Measurements from ENCODE around the gene VPS26A.

DNA sequence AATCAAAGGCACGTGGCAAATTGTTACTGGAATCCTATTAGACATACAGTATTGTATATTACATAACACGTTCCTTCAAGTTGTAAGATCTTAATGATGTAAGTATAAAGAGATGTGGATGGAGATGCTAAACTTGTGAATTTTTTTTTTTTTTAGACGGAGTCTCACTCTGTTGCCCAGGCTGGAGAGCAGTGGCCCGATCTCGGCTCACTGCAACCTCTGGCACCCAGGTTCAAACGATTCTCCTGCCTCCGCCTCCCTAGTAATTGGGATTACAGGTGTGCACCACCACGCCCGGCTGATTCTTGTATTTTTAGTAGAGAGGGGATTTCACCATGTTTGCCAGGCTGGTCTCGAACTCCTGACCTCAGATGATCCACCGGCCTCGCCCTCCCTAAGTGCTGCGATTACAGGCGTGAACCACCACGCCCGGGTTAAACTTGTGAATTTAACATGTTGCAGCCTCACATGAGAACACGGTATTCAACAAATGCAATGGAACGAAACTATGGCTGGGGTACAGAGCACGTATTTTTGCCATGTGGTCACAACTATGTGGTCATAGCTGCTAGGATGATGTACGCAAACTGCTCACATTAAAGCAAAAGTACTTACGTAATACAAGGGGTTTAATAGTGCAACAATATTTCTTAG lies 55.2 kb downstream of the VPS26A start:
- TF ChIP-seq, protein P1, sequence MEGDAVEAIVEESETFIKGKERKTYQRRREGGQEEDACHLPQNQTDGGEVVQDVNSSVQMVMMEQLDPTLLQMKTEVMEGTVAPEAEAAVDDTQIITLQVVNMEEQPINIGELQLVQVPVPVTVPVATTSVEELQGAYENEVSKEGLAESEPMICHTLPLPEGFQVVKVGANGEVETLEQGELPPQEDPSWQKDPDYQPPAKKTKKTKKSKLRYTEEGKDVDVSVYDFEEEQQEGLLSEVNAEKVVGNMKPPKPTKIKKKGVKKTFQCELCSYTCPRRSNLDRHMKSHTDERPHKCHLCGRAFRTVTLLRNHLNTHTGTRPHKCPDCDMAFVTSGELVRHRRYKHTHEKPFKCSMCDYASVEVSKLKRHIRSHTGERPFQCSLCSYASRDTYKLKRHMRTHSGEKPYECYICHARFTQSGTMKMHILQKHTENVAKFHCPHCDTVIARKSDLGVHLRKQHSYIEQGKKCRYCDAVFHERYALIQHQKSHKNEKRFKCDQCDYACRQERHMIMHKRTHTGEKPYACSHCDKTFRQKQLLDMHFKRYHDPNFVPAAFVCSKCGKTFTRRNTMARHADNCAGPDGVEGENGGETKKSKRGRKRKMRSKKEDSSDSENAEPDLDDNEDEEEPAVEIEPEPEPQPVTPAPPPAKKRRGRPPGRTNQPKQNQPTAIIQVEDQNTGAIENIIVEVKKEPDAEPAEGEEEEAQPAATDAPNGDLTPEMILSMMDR (IDR thresholded peaks at IDR 0.05; ENCODE audit: poor library complexity): no peak
- TF ChIP-seq EZH2phosphoT487 (IDR thresholded peaks at IDR 0.05; ENCODE audit: low read depth, severe bottlenecking, unreplicated experiment) (no peak), EZH2 (IDR thresholded peaks at IDR 0.05; ENCODE audit: borderline replicate concordance) (no peak)

Data from hepatocyte (in vitro differentiated cells).